Measurements from ENCODE around the gene SACM1L.

SACM1L gene

DNA sequence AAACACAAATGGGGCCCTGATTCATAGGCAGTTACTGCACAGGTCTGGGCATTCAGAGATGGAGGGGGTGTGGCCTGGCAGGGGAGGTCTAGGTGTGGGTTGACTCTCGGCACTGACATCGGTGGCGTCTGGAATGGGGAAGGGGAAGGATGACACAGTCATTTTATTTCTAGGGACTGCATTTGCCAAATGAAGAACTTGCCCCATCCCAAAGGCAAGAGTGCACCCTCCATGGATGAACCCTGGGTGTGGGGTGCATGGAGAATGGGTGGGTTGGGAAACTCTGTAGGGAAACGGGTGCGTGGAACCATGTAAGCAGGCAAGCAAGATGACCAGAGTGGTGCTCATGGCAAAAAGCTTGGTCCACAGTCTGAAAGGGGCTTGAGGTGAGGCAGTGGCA is 82.6 kb downstream of the SACM1L start:
- DNase-seq (ENCODE audit: low read depth in 3 of 3), result no peak

DNA sequence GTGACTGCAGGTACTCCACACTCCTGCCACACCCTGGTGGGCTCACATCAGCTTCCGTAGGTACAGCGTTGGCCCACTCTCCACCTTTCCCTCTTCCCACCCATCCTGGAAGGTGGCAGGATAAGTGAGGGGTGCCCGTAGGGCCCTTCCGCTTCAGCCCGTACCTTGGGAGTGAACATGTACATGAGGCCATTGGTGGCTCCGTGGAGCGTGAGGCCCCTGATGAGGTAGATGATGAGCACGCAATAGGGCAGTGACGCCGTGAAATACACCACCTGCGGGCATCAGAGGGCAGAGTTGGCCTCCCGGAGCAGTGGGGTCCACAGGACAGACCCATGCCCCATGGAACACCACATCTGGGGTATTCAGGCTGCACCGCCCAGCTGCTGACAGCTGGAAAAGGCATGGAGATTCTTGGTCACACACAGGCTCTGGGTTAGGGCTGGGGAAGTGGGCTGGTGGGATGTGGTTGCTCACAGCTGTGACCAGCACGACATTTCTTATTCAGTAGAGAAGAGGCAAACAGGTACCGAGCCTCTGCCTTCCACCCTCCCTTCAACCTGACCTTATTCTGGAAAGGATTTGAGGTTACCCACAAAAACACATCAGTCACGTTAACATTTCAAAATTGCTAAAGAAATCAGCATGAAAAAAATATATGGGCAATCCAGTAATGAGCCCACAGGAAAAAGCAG is 83.3 kb downstream of the SACM1L start:
- DNase-seq (ENCODE audit: low read depth in 3 of 3), result no peak

DNA sequence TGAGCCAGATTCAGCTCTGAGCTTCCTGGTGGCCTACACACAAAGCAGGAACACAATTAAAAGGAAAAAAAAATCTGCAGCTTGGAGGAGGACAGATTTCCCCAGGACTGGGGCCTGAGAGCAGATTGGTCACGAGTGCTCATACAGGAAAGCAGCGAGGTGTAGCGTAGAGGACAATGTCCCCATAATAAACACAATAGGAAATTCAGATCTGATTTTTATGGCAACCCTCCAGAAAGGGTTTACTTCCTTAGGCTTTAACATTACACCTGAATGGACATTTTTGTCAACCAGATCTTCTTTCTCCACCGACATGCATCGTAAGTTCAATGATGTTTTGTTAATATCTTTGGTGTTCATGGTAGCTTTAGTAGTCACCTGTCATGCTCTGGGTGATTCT is 83.9 kb downstream of the SACM1L start:
- DNase-seq (ENCODE audit: low read depth in 3 of 3), result no peak

DNA sequence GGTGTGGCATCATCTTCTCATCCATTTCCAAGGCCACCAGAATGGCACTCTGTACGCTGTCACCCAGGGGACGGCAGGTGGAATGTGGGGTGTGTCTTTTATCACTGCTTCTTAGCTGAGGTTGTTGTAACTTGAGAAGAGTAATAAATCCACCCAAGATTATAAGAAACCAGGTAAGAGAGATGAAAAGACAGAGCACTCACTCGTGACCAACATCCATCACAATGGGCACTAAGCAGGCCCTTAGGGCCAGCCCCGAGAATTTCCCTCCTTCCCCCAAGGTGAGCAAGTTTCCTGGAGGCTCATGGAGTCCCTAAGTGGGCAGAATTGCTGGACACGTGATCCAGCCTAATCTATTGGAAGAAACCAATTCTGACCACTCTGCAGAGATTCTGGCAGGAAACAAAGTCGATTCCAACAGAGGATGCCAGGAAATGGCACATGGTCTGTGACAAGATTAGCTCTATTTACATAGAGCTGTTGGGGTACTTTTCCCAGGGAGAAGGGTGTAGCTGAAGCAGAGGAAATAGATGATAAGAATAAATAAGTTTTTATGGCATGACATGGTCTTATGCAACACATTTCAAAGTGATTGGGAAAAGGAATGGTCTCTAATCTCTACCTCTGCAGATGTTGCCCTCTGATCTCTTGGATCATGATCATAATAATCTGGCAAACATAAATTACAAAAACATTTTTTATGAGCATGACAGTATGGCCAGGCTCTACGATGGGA is 84.7 kb downstream of the SACM1L start:
- DNase-seq (ENCODE audit: low read depth in 3 of 3), result no peak

DNA sequence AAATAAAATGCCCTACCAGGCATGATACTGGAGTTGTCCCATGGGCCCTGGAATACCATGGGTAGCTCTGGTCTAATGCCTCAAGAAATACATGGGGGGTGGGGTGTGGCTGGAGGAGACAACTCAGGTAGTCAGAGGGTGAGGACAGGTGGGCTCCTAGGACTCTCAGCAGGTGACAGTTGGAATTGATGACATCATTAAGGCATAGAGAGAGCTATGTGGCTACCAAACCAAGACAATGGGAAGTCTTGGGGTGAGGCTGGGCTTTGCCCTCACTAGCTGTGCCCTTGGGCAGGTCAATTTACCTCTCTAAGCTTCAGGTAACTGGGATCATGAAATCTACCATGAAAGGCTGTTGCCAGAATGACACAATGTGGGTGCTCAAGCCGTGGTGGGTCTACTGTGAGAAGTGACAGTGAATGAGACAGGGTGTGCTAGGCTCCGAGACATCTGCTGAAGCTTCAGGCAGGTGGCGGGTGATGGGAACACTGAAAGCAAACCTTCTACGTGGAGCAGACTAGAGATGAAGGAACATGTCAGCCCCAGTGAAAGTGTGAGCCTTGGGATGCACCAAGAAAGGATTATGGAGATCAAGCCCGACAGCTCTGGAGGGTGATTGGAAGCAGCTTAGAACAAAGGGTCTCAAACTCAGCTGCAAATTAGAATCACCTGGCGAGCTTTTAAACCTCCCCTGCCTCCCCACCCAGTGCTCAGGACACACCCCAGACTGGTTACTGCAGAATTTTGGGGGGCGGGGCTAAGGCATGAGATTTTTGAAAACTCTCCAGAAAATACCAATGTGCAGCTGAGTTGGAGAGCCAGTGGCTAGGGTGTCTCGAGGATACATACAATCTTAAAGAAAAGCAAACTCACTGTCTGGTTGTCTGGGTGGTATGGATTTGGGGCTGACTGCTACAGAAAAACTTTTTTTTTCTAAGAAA is 85.7 kb downstream of the SACM1L start:
- DNase-seq (ENCODE audit: low read depth in 3 of 3), result no peak

DNA sequence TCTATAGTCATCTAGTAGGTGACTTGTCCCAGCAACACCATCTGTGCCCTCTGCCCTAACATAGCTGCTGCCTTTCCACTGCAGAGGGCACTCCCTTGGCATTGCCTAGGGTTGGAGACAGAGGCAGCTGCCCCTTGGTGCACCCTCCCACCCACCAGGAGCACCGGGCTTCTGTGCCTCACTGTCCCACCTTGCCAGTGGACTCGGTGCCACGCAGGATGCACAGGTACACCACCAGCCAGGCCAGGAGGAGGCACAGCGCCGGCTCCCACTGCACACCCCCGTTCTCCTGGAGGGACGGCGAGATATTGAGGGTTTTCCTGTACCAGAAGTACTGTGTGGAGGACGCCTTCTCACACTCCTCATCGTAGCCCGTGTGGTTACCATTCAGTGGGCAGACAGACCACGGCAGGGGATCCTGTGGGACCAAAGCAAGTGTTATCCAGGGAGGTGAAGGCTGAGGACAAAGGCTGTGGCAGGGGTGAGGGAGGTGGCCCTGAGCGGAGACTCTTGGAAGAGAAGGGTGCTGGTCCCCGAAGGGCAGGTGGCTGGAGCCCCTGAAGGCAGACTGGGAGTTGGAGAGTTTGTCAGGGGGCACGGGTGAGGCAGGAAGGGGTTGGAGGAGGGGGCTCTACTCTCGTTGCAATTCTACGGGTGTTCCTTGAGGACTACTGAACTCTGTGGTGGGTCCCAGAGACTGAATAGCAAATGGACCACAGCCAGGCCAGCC is 86.5 kb downstream of the SACM1L start:
- no peak for DNase-seq (ENCODE audit: low read depth in 3 of 3)

DNA sequence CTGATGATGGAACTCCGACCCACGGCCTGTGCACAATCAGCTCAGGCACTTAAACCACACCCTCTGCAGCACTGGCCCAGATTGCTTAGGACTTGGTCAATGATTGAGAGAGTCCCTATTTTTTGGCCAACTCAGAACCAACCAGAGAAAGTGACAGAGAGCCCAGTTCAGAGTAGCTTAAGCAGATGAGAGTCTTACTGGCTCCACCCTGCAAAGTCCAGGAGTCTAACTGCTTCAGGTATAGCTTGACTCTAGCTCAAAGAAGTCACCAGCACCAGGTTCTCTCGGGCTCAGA is 87.1 kb downstream of the SACM1L start:
- DNase-seq (ENCODE audit: low read depth in 3 of 3), result no peak

DNA sequence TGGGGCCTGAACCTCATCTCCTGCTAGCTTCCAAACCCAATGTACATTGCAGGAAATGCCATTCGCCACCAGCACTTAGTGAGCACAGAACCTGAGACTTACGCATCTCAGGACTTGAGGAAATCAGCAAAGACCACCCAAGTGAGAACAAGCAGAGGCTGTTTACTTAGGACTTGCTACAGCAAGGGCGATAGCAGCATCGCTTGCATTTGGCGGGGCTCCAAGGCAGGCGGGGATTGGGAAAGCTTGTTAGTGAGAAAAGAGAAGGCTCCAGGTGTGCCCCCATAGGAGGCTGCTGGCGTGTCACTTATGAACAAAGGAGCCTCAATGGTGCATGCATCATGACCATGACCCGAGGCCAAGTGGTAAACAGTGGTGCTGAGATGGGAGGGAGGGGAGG is 87.4 kb downstream of the SACM1L start:
- no peak for DNase-seq (ENCODE audit: low read depth in 3 of 3)

DNA sequence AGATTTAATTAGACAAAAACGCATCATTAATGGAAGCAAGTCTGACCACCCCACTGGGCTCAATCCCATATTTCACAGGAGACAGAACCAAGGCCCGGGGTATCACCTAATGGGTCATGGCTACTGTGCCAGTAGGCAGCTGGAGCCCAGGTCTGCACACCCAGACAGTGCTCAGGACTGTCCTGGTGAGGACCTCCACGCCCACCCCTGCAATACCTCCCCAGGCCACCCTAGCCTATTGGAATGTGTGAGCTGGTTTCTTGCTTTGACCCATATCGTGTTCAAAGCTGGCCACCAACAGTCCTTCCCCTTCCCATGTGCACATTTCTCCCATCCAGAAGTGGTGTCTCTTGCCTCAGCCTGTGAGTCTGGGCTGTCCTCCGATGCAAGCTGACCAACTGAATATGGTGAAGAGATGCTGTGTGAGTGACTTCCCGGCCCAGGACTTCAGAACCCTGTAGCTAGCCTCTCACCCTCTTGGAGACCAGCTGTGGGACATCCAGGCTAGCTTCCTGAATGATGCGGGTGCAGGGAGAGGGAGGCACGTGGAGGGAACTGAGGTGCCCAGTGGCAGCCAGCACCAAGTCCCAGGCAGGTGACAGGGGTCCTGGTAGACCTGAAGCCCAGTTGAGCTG is 88.0 kb downstream of the SACM1L start:
- DNase-seq (ENCODE audit: low read depth in 3 of 3), result no peak

DNA sequence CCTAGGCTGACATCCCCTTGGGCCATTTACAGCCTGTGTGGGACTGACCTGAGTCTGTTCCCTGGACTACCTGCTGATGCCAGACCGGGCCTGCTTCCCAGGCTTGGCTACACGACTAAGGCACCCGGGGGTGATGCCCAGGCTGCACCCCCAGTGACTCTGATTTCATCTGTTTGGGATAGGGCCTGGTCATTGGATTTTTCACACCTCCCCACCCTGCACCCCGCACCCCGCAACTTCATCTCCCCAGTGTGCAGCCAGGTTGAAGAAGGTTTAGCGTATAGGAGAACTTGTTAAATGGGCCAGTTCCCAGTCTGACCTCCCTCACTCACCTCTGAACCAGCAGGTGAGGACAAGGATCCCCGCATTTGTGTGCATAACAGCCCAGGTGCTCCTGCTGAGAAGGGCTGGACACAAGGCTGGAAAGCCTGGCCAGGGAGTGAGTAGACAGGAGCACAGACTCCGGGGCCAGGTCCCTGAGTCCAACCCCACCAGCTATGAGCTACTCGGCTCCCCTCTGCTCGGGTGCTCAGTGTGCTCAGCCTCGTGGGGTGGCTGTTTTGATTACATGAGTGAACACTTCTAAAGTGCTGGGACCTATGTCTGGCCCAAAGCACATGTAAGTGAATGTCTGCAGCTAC is 88.7 kb downstream of the SACM1L start:
- DNase-seq (ENCODE audit: low read depth in 3 of 3), result no peak

DNA sequence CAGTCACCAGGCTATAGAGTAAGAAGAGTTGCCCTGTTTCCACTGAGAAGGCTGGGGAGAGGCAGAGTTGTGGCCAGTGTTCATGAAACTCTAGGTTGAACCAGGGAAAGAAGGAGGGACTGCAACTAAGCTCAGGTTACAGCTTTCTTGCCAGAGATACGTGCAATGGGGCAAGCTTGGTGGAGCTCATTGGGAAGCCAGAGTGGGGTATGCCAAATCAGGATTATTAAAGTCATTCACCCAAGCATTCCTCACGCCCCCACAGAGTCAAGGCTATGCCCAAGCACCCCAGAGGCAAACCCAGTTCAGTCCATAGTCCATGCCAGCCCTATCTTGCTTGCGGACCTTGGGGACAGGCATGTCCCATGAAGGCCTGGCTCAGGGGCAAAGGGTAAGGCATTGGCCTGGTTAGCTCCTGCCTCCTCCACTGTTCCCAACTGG is 89.6 kb downstream of the SACM1L start:
- no peak for DNase-seq (ENCODE audit: low read depth in 3 of 3)

DNA sequence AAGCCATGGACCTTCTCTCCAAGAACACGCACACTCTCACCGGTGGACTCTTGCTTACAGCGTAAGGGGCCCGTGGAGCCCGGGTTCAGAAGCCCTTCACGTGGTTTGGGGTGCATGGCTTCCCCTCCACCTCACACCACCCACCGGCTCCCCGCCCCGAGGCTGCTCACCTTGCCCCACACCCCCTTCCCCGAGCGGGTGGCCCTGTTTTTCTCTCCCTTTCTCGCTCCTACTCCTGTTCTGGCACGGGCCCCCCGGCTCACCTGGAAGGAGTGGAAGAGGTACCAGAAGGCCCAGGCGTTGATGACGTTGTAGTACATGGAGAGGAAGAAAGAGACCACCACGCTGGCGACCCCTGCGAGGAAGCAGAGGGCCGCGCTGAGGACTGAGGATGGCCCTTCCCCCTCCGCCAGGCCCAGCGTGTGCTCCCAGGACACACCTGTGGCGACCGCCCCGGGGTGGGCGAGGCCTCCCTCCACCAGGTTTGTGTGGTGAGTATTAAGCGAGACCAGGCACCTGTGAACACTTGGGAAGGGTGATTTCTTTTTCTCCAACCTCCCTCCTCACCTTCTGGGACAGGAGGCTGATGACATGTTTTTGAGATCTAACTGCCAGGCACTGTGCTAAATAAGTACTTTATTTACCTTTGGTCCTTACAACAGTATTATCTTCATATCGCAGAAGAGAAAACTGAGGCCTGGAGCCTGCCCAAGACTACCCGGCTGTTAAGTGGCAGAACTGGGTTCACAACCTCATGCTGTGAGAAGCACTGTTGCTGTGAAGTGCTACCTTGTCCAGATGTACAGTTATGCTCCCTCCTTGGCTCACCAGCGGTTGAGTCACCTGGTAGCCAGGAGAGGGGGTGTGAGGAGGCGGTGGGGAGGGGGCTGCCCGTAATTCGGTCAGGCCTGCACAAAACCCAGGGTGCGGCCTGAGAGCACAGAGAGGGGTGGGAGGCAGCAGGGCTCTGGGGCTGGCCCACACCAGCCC is 90.8 kb downstream of the SACM1L start:
- DNase-seq (ENCODE audit: low read depth in 3 of 3), result no peak

DNA sequence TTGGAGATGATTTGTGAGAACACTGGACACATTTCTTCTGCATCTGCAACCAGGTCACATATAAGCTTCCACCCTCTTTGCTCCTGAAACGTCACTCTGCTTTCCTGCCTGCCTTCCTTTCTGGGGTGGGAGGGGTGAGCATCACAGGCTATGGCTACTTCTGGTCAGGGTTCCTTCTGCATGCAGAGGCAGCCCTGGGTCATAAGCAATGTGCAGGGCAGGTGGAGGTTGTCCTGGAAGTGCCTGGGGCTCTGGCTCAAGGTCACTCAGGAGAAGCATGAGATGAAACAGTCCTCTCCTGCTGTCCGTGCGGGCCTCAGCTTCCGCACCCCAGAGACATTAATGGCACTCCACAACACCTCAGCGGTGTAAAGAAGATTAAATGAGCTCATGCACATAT is 92.1 kb downstream of the SACM1L start:
- DNase-seq (ENCODE audit: low read depth in 3 of 3), result no peak

DNA sequence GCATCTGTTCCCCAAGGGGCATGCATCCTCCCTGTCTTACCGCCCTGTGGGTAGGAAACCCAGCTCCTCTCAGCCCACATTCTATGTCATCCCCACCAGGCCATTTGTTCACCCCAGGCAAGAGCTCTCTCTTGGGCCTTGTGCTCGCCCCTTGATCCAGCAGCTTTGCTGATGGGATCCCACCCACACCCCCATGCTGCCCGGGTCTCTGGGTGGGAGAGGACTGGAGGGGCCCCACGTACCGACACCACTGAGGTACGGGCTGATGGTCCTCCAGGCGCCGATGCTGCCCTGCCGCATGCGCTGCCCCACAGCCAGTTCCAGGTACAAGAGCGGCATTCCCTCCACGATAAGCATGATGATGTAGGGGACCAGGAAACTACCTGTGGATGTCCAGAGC is 92.6 kb downstream of the SACM1L start:
- no peak for DNase-seq (ENCODE audit: low read depth in 3 of 3)

DNA sequence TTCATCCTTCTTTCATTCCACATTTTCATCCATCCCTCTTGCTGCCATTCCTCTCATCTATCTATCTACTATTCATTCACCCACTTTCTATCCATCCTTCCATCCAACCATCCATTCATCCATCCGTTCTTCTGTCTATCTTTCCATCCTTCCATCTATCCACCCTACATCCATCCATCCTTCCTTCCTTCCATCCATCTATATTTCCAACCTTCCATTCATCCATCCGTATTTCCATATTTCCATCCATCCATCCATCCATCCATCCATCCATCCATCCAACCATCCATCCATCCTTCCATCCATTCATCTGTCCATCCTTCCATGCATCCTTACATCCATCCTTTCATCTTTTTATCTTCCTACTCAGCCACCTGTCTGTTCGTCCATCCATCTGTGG is 93.2 kb downstream of the SACM1L start:
- DNase-seq (ENCODE audit: low read depth in 3 of 3), result no peak

DNA sequence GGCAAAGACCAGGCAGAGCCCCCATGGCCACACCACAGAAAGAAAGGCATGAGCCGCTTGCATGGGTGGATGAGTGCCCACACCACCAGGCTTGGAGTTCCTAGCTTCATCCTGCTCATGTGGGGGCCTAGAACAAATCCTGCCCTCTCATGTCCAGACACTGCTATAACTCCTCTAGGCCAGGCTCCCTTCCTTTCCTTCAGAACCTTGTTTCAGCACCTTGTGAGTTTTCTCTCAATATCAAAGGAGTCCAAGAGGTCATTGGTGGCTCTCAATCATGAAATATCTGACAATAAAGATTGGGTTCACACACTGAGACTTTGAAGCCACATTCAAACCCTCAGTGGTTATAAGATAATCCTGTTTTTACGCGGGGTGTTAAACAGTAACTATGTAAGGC is 94.5 kb downstream of the SACM1L start:
- DNase-seq (ENCODE audit: low read depth in 3 of 3), result no peak

DNA sequence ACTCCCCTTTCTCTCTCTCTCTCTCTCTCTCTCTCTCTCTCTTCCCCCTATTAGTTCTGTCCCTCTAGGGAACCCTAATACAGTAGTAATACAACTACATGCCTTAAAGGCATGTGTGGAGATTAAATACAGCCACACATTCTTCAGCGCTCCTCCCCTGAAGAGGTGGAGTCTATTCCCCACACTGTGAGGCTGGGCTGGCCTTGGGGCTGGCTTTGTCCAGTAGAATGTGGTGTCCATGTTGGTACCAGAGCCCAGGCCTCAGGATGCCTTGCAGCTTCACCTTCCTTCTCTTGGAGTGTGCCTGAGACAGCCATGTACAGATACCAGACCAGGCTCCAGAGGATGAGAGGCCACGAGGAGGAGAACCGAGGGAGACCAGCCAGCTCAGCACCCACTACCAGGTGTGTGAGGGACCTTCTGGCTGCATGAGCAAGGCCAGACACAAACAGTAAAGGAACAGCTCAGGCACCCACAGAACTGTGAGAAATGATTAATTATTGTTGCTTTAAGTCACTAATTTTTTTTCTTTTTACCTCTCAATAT is 96.5 kb downstream of the SACM1L start:
- DNase-seq (ENCODE audit: low read depth in 3 of 3), result no peak

DNA sequence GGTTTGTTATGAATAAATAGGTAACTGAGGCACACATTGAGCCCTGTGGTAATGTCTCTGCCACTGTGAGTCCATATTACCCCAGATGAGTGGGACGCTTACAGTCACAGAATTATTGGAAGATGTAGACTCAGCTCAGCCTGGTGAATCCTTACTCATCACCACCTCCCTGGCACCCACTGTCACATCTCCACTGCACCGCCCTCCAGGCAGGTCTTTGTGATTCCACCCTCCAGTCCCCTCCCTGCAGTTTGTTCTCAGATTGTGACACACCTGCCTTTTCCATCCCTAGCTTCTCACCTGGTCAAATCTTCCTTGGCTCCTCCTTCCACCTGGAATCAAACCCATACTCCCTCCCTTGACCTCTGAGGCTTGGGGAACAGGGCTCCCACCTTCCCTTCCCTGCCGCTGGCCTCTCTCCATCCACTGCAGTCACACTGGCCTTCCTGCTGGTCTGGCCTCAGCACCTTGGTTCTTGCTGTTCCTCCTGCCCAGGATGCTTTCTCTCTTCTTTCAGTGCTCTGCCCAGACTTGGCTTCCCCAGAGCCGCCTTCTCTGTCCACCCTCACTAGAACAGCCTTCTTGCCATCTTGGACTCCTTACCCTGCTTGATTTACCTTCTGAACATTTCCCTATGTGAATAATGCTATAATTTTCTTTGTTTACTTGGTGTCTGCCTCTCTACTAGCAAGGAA is 97.8 kb downstream of the SACM1L start:
- DNase-seq (ENCODE audit: low read depth in 3 of 3), result no peak

DNA sequence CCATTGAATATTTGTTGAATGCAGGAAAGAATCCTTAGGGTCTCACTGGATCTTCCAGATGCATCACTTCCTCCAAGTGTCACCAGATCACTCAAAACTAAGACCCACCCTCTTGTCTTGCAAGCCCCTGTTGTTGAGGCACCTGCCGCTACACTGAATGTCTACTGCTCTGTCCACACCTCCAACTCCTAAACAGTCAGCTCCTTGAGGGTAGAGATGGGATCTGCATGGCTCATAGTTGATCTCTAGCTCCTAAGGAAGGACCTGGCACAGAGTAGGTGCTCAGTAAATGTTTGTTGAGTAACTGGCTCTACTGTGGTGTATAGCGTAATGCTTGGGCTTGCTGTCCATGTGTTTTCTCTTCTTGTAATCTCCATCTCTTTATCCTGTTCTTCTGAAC is 98.4 kb downstream of the SACM1L start:
- DNase-seq (ENCODE audit: low read depth in 3 of 3), result no peak

All from stimulated activated CD4-positive, alpha-beta T cell treated with anti-CD3 and anti-CD28 coated beads, TNF-alpha, amount 100 ng/mL, for 24 hours (primary cell).